B cell (primary cell): ENCODE measurements around the gene ZNF609. TPM values are rescaled to one million over a fixed set of nuclear protein-coding genes. Genes with fewer than 3 reads are reported as not detected.
A peak's percentile ranks its signal among the peaks of the same experiment; 100 is the strongest.

ENCODE experiments used
- ATAC-seq: fragments of 200-7000 bp; cut with Tn5 transposase; one replicate; pipeline ENCODE4 v1.10.0; 2021; ENCODE audit warnings: low read depth, mild to moderate bottlenecking, moderate number of reproducible peaks, moderate library complexity
- CTCF ChIA-PET: fragments of 350-600 bp; sonication (Branson Sonifier 250); formaldehyde crosslinking; loops from one replicate; lab custom pipeline; 2021; ENCODE audit warnings: antibody characterized with exemption, inconsistent platforms; lab: Charles Lee
- POLR2A ChIA-PET: fragments of 350-600 bp; sonication (Branson Sonifier 250); formaldehyde crosslinking; loops from one replicate; lab custom pipeline; 2021; ENCODE audit warnings: antibody characterized with exemption; lab: Charles Lee
- DNase-seq: peaks from one replicate; pipeline ENCODE4 v3.0.0; 2013
- H2AFZ ChIP-seq: 2 replicates; pipeline ENCODE4 v1.6.1; 2012; ENCODE audit warnings: mild to moderate bottlenecking, low read depth, low read length; ENCODE audit not compliant: insufficient read depth, poor library complexity, severe bottlenecking
- H3K27ac ChIP-seq, 2 donors: 1 replicate in 1 of 2; 2 replicates in 1 of 2; pipeline ENCODE4 v1.5.1; 2012 to 2013; ENCODE audit warnings: low read length in 2 of 2, mild to moderate bottlenecking in 2 of 2, moderate library complexity in 1 of 2
- H3K27me3 ChIP-seq, 4 experiments: fragments of 200-600 bp in 1 of 4; sonication (generic) in 1 of 4; replicated peaks in 1 of 4; 1 replicate in 2 of 4; 2 replicates in 2 of 4; pipeline versions ENCODE4 v1.6.1 to v1.7.0; 2013 to 2016; ENCODE audit warnings: low read length in 3 of 4, mild to moderate bottlenecking in 2 of 4, mixed read lengths in 1 of 4, moderate library complexity in 1 of 4; ENCODE audit not compliant: insufficient read depth in 4 of 4, control insufficient read depth in 3 of 4; ENCODE audit errors: control extremely low read depth in 1 of 4
- H3K36me3 ChIP-seq, 2 experiments: replicated peaks in 1 of 2; 1 replicate in 1 of 2; 2 replicates in 1 of 2; pipeline versions ENCODE4 v1.6.1 to v1.7.1; 2013; ENCODE audit warnings: low read length in 1 of 2; ENCODE audit not compliant: insufficient read depth in 2 of 2, control insufficient read depth in 1 of 2; ENCODE audit errors: control extremely low read depth in 1 of 2, extremely low read depth in 1 of 2
- H3K4me1 ChIP-seq, 2 donors: fragments of 200-600 bp in 1 of 2; sonication (generic) in 1 of 2; 1 replicate in 1 of 2; 2 replicates in 1 of 2; pipeline versions ENCODE4 v1.5.1 to v1.6.1; 2013 to 2017; ENCODE audit warnings: low read length in 2 of 2; ENCODE audit not compliant: control insufficient read depth in 2 of 2, insufficient read depth in 2 of 2
- H3K4me2 ChIP-seq: replicated peaks from 2 replicates; pipeline ENCODE3; 2012; ENCODE audit warnings: mild to moderate bottlenecking, low read depth, low read length; ENCODE audit not compliant: poor library complexity, severe bottlenecking
- H3K4me3 ChIP-seq, 5 experiments: fragments of 200-600 bp in 1 of 5; sonication (generic) in 1 of 5; 1 replicate in 3 of 5; 2 replicates in 2 of 5; pipeline versions ENCODE4 v1.5.1 to v1.7.0; 2011 to 2016; ENCODE audit warnings: low read length in 4 of 5, mild to moderate bottlenecking in 4 of 5, low read depth in 2 of 5, control low read depth in 1 of 5, moderate library complexity in 1 of 5; ENCODE audit not compliant: insufficient read depth in 1 of 5; ENCODE audit errors: control extremely low read depth in 1 of 5, extremely low read depth in 1 of 5
- H3K79me2 ChIP-seq: fragments of 200-600 bp; sonication (generic); one replicate; pipeline ENCODE4 v1.6.0; 2016; ENCODE audit warnings: low read length; ENCODE audit not compliant: control insufficient read depth, insufficient read depth
- H3K9ac ChIP-seq: fragments of 200-600 bp; sonication (generic); 2 replicates; pipeline ENCODE4 v1.6.1; 2017; ENCODE audit warnings: mild to moderate bottlenecking, low read length, moderate library complexity
- H3K9me3 ChIP-seq, 3 donors: one replicate each; pipeline versions ENCODE4 v1.6.1 to v1.7.1; 2013; ENCODE audit warnings: low read length in 2 of 3; ENCODE audit not compliant: control insufficient read depth in 2 of 3, insufficient read depth in 1 of 3; ENCODE audit errors: control extremely low read depth in 1 of 3
- H4K20me1 ChIP-seq: 2 replicates; pipeline ENCODE4 v1.6.0; 2012; ENCODE audit warnings: mild to moderate bottlenecking, low read length; ENCODE audit not compliant: insufficient read depth, control insufficient read depth, poor library complexity, severe bottlenecking
- H3K27ac Mint-ChIP-seq: one replicate; pipeline ENCODE4 v1.8.0; 2021; ENCODE audit warnings: mixed read lengths
- H3K27me3 Mint-ChIP-seq: one replicate; pipeline ENCODE4 v1.8.0; 2021; ENCODE audit warnings: mixed read lengths
- H3K4me1 Mint-ChIP-seq: one replicate; pipeline ENCODE4 v1.8.0; 2021; ENCODE audit warnings: mixed read lengths
- H3K4me3 Mint-ChIP-seq: one replicate; pipeline ENCODE4 v1.8.0; 2021; ENCODE audit warnings: mixed read lengths
- H3K9me3 Mint-ChIP-seq: one replicate; pipeline ENCODE4 v1.8.0; 2022; ENCODE audit warnings: mixed read lengths; ENCODE audit not compliant: insufficient read depth
- EZH2 ChIP-seq: IDR thresholded peaks from 2 replicates; pipeline ENCODE4 v1.6.1; 2012; ENCODE audit warnings: borderline replicate concordance, low read depth, mild to moderate bottlenecking, moderate library complexity, low read length; ENCODE audit not compliant: insufficient read depth, poor library complexity, severe bottlenecking
- WGBS: methylation state at CpG from one replicate; pipeline ENCODE4 v1.1.5; 2013; ENCODE audit warnings: missing lambda C conversion rate; ENCODE audit not compliant: insufficient coverage; 5-methylcytosine and 5-hydroxymethylcytosine counted together
- intact Hi-C: fragments of 100-400 bp; cut with micrococcal nuclease; formaldehyde crosslinking; loops from one replicate; pipeline ENCODE4 v1.10.0; 2022
- polyA plus RNA-seq: library from polyadenylated mRNA; depleted of rRNA; stranded (reverse); fragments of >200 nt; gene quantifications from 2 replicates; pipeline ENCODE4 v1.2.3, GENCODE V29; 2012
- total RNA-seq, 2 donors: library from RNA; stranded (reverse); fragments of 120-200 nt in 1 of 2; gene quantifications; 1 replicate in 1 of 2; 2 replicates in 1 of 2; pipeline versions ENCODE4 v1.2.3 to v1.2.4, GENCODE V29; 2013 to 2022
- TF ChIP-seq, protein P1 (sequence below): fragments of 200-600 bp; IDR thresholded peaks from one replicate; pipeline ENCODE4 v1.8.0; 2022; ENCODE audit warnings: antibody characterized with exemption, mild to moderate bottlenecking

The ZNF609 gene
- total and polyA plus RNA-seq, 2 donors (not counting 1 experiment from before 2014, with no cell fraction given): 5.8 to 32.9 TPM

GRCh38 chr15:64703632-64703959, 243.2 kb downstream of the ZNF609 start:
- Histone ChIP-seq H4K20me1 (peaks cover 26% of the 10 kb centered on the region), H3K79me2 (peaks cover 45% of the 10 kb centered on the region), H2AFZ (peak overlapping the region; percentile 88), H3K4me2 (peak overlapping the region; percentile 99), H3K9ac (peak overlapping the region; percentile 83), H3K9me3 (no peaks in the 10 kb centered on the region), H3K4me1 (peaks cover 43 to 44% of the 10 kb centered on the region in 2 donors), H3K27me3 (no peaks in the 10 kb centered on the region), H3K4me3 (peak overlapping the region; percentile 73 to 88 (median 87)), H3K27ac (peak overlapping the region; percentile 65 to 83), H3K36me3 (peaks cover 2 to 9% of the 10 kb centered on the region in 2 experiments)
- ChIA-PET POLR2A (interaction anchor here (0.6 kb wide), 1 partner anchor 422 kb away, joined by 8 read pairs; no protein-coding TSS in a partner anchor), CTCF (interaction anchor here (1.9 to 3.0 kb wide), 2 partner anchors 17 to 24 kb away, joined by 8 to 14 read pairs; no protein-coding TSS in a partner anchor)
- ATAC-seq: no peak
- Mint-ChIP-seq H3K27ac (peak overlapping the region; percentile 94), H3K4me1 (peaks cover 50% of the 10 kb centered on the region), H3K4me3 (peak overlapping the region; percentile 95), H3K27me3 (no peaks in the 10 kb centered on the region), H3K9me3 (no peaks in the 10 kb centered on the region)
- DNase-seq: no peak
- intact Hi-C loops: loop anchor here (1.0 to 2.0 kb wide), 5 partner anchors 8 to 551 kb away; no protein-coding TSS in a partner anchor
- whole genome bisulfite sequencing: 93% methylated on average over 7 of the region's 7 CpGs
- TF ChIP-seq, protein P1, sequence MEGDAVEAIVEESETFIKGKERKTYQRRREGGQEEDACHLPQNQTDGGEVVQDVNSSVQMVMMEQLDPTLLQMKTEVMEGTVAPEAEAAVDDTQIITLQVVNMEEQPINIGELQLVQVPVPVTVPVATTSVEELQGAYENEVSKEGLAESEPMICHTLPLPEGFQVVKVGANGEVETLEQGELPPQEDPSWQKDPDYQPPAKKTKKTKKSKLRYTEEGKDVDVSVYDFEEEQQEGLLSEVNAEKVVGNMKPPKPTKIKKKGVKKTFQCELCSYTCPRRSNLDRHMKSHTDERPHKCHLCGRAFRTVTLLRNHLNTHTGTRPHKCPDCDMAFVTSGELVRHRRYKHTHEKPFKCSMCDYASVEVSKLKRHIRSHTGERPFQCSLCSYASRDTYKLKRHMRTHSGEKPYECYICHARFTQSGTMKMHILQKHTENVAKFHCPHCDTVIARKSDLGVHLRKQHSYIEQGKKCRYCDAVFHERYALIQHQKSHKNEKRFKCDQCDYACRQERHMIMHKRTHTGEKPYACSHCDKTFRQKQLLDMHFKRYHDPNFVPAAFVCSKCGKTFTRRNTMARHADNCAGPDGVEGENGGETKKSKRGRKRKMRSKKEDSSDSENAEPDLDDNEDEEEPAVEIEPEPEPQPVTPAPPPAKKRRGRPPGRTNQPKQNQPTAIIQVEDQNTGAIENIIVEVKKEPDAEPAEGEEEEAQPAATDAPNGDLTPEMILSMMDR: no peak
- no peak for TF ChIP-seq EZH2

- Histone ChIP-seq H2AFZ (no peak overlapping the region), H4K20me1 (peaks cover 16% of the 10 kb centered on the region), H3K4me1 (peaks cover 31 to 34% of the 10 kb centered on the region in 2 donors), H3K79me2 (peaks cover 31% of the 10 kb centered on the region), H3K4me2 (no peak overlapping the region), H3K9me3 (no peaks in the 10 kb centered on the region), H3K36me3 (peaks cover 2 to 5% of the 10 kb centered on the region in 2 experiments), H3K9ac (no peak overlapping the region), H3K4me3 (no peak overlapping the region), H3K27ac (no peak overlapping the region), H3K27me3 (no peaks in the 10 kb centered on the region)
- CTCF ChIA-PET: interaction anchor here (1.9 to 3.0 kb wide), 2 partner anchors 18 to 23 kb away, joined by 8 to 14 read pairs; no protein-coding TSS in a partner anchor
- H3K4me1 Mint-ChIP-seq: peaks cover 36% of the 10 kb centered on the region
- H3K27ac Mint-ChIP-seq: no peak overlapping the region
- ATAC-seq: no peak
- no peaks in the 10 kb centered on the region for H3K27me3 Mint-ChIP-seq
- no peaks in the 10 kb centered on the region for H3K9me3 Mint-ChIP-seq
- H3K4me3 Mint-ChIP-seq: no peak overlapping the region
- no peak for DNase-seq
- intact Hi-C loops: no loop called here
- no peak for TF ChIP-seq EZH2
- TF ChIP-seq, protein P1: no peak
- POLR2A ChIA-PET: interaction anchor here (1.1 to 1.5 kb wide), 2 partner anchors 9 to 542 kb away, joined by 3 read pairs; partner anchors contain the start of gene PPIB
- WGBS: 100% methylated on average over 1 of the region's 3 CpGs
These were observed 244.6 kb downstream of the ZNF609 start for GRCh38 chr15:64705006-64705405.
